A549 (cell line): ENCODE measurements around the gene PHC2. TPM values are rescaled to one million over a fixed set of nuclear protein-coding genes. Genes with fewer than 3 reads are reported as not detected.
"Not testable (repeated sequence)": the region's sequence is repeated elsewhere in the genome, so short reads cannot be mapped to it uniquely, and the experiment has no call there.

Experiments
- ATAC-seq, 2 experiments: fragments of 200-7000 bp in 1 of 2; fragments of >200 bp in 1 of 2; cut with Nextera tagmentation in 1 of 2; cut with Tn5 transposase in 1 of 2; 3 replicates each; pipeline versions ENCODE4 v1.8.0 to v1.9.1; 2018 to 2020; ENCODE audit warnings: mild to moderate bottlenecking in 1 of 2, moderate library complexity in 1 of 2
- CTCF ChIA-PET: fragments of 300-600 bp; sonication (Branson Sonifier 250); formaldehyde crosslinking; extraction: SDS; loops from one replicate; lab custom pipeline; 2021; ENCODE audit warnings: antibody characterized with exemption, inconsistent platforms; lab: Yijun Ruan, JAX
- POLR2A ChIA-PET: fragments of 350-600 bp; formaldehyde crosslinking; extraction: SDS; loops from one replicate; lab custom pipeline; 2021; ENCODE audit warnings: antibody characterized with exemption, inconsistent platforms; lab: Yijun Ruan, JAX
- DNase-seq, 2 experiments: peaks; one replicate each; pipeline versions ENCODE4 v3.0.0 to v3.0.0-alpha.2; 2011 to 2016; ENCODE audit warnings: low read depth in 1 of 2, low spot score in 1 of 2
- FAIRE-seq: peaks from 2 replicates; lab custom pipeline; 2011; peaks lifted over from hg19 to GRCh38; lab: Jason Lieb, UNC
- H3K27ac ChIP-seq, 2 experiments: fragments of >200 bp; sonication (Bioruptor Twin); formaldehyde crosslinking; 3 replicates each; pipeline ENCODE4 v1.5.1; 2016 to 2017
- H3K4me1 ChIP-seq: fragments of >200 bp; sonication (Bioruptor Twin); formaldehyde crosslinking; 3 replicates; pipeline ENCODE4 v1.6.1; 2016
- H3K4me2 ChIP-seq: fragments of >200 bp; sonication (Bioruptor Twin); formaldehyde crosslinking; 3 replicates; pipeline ENCODE4 v1.6.1; 2016
- H3K4me3 ChIP-seq: fragments of >200 bp; sonication (Bioruptor Twin); formaldehyde crosslinking; 3 replicates; pipeline ENCODE4 v1.5.1; 2016
- H3K9me3 ChIP-seq: fragments of >200 bp; sonication (Bioruptor Twin); formaldehyde crosslinking; 3 replicates; pipeline ENCODE4 v1.6.1; 2016
- CBX2 ChIP-seq: fragments of 200-600 bp; sonication (generic); IDR thresholded peaks from 2 replicates; pipeline ENCODE4 v1.6.1; 2016; ENCODE audit warnings: low read depth, mild to moderate bottlenecking, borderline replicate concordance
- CEBPB ChIP-seq, 2 experiments: fragments of >200 bp in 1 of 2; sonication (Bioruptor Twin) in 1 of 2; formaldehyde crosslinking in 1 of 2; IDR thresholded peaks; 2 replicates each; pipeline ENCODE4 v1.6.1; 2012 to 2016
- CHD2 ChIP-seq: fragments of 150-350 bp; IDR thresholded peaks from 2 replicates; pipeline ENCODE4 v1.6.1; 2014; ENCODE audit warnings: low read length; ENCODE audit not compliant: partially characterized antibody
- CTCF ChIP-seq: fragments of >200 bp; sonication (Bioruptor Twin); formaldehyde crosslinking; IDR thresholded peaks from 3 replicates; pipeline ENCODE4 v1.5.1; 2016
- E2F6 ChIP-seq: IDR thresholded peaks from 2 replicates; pipeline ENCODE4 v1.6.1; 2012; ENCODE audit warnings: low read depth, borderline replicate concordance
- EHF ChIP-seq: fragments of 250-450 bp; sonication (Bioruptor Pico); IDR thresholded peaks from 2 replicates; pipeline ENCODE4 v1.5.0; 2020; ENCODE audit warnings: mild to moderate bottlenecking
- ELK1 ChIP-seq: fragments of 150-350 bp; IDR thresholded peaks from 2 replicates; pipeline ENCODE4 v1.6.1; 2014; ENCODE audit warnings: low read depth, mild to moderate bottlenecking, low read length
- EP300 ChIP-seq, 2 experiments: fragments of >200 bp; sonication (Bioruptor Twin); formaldehyde crosslinking; IDR thresholded peaks; 2 replicates in 1 of 2; 3 replicates in 1 of 2; pipeline ENCODE4 v1.6.1; 2016 to 2017
- FOSL2 ChIP-seq, 2 experiments: fragments of 450-650 bp in 1 of 2; fragments of >200 bp in 1 of 2; sonication (Bioruptor Twin) in 1 of 2; formaldehyde crosslinking; IDR thresholded peaks; 2 replicates each; pipeline versions ENCODE4 v1.5.0 to v1.6.1; 2016 to 2020; ENCODE audit warnings: mild to moderate bottlenecking in 1 of 2, moderate library complexity in 1 of 2
- HEYL ChIP-seq: fragments of 250-450 bp; sonication (Bioruptor Pico); IDR thresholded peaks from 2 replicates; pipeline ENCODE4 v1.8.0; 2021; ENCODE audit warnings: mild to moderate bottlenecking, moderate library complexity
- JUN ChIP-seq, 2 experiments: fragments of >200 bp; sonication (Bioruptor Twin); formaldehyde crosslinking; IDR thresholded peaks; 2 replicates in 1 of 2; 3 replicates in 1 of 2; pipeline ENCODE4 v1.6.1; 2016 to 2017
- MAFK ChIP-seq: fragments of 450-650 bp; IDR thresholded peaks from 2 replicates; pipeline ENCODE4 v1.6.1; 2014; ENCODE audit not compliant: partially characterized antibody
- MAX ChIP-seq: IDR thresholded peaks from 2 replicates; pipeline ENCODE4 v1.6.1; 2012
- MAZ ChIP-seq: fragments of 150-350 bp; IDR thresholded peaks from 2 replicates; pipeline ENCODE4 v1.6.1; 2014; ENCODE audit warnings: antibody characterized with exemption, low read depth, low read length, borderline replicate concordance
- MYC ChIP-seq: IDR thresholded peaks from 2 replicates; pipeline ENCODE4 v1.6.1; 2012; ENCODE audit warnings: mild to moderate bottlenecking, inconsistent platforms, low read length, improper control_type of control experiment, borderline replicate concordance
- NFE2L2 ChIP-seq: fragments of 150-350 bp; conservative IDR thresholded peaks from 2 replicates; pipeline ENCODE4 v1.6.1; 2014; ENCODE audit warnings: low read length
- NPAS2 ChIP-seq: fragments of 250-450 bp; sonication (Bioruptor Pico); IDR thresholded peaks from 2 replicates; pipeline ENCODE4 v1.8.0; 2022; ENCODE audit warnings: mild to moderate bottlenecking, moderate library complexity, borderline replicate concordance
- NR3C1 ChIP-seq: fragments of >200 bp; sonication (Bioruptor Twin); formaldehyde crosslinking; IDR thresholded peaks from 3 replicates; pipeline ENCODE4 v1.6.1; 2017
- RAD21 ChIP-seq, 2 experiments: fragments of >200 bp in 1 of 2; sonication (Bioruptor Twin) in 1 of 2; formaldehyde crosslinking in 1 of 2; IDR thresholded peaks in 1 of 2; conservative IDR thresholded peaks in 1 of 2; 2 replicates in 1 of 2; 3 replicates in 1 of 2; pipeline ENCODE4 v1.6.1; 2012 to 2018; ENCODE audit warnings: inconsistent platforms in 1 of 2
- RARB ChIP-seq: fragments of 250-450 bp; sonication (Bioruptor Pico); IDR thresholded peaks from 2 replicates; pipeline ENCODE4 v1.8.0; 2021; ENCODE audit warnings: mild to moderate bottlenecking, moderate library complexity
- RCOR1 ChIP-seq: fragments of 150-350 bp; IDR thresholded peaks from 2 replicates; pipeline ENCODE4 v1.6.1; 2014; ENCODE audit warnings: antibody characterized with exemption, low read length, low read depth
- TFCP2L1 ChIP-seq: fragments of 250-450 bp; sonication (Bioruptor Pico); IDR thresholded peaks from 2 replicates; pipeline ENCODE4 v1.5.0; 2021; ENCODE audit warnings: mild to moderate bottlenecking
- ZC3H11A ChIP-seq: fragments of 450-650 bp; IDR thresholded peaks from 2 replicates; pipeline ENCODE4 v1.6.1; 2014; ENCODE audit warnings: antibody characterized with exemption, mild to moderate bottlenecking
- WGBS: methylation state at CpG from one replicate; pipeline ENCODE4 v1.1.6; 2017; ENCODE audit errors: missing lambda C conversion rate; 5-methylcytosine and 5-hydroxymethylcytosine counted together
- polyA plus RNA-seq, 4 experiments: library from polyadenylated mRNA; depleted of rRNA in 3 of 4; stranded (reverse); fragments of >200 nt; fragmentation: RNase III in 1 of 4; extraction: RNeasy Plus Mini Kit Qiagen cat#74134 plus additional on column Dnase treatment in 1 of 4; gene quantifications; 2 replicates in 3 of 4; 3 replicates in 1 of 4; pipeline ENCODE4 v1.2.3, GENCODE V29; 2011 to 2017

Gene PHC2
- polyA plus RNA-seq, 2 of the 4 experiments (the other 2 are of a cell fraction): 29.9 to 33.2 TPM

- 70% methylated on average over 3 of the region's 8 CpGs for WGBS
- TF ChIP-seq CTCF (no peak), ZC3H11A (no peak), TFCP2L1 (CRISPR knock-in tag) (no peak), CBX2 (no peak), MAZ (no peak), ELK1 (no peak), CHD2 (no peak), RCOR1 (no peak), MYC (no peak), E2F6 (no peak), RAD21 (conservative IDR thresholded peaks at IDR 0.05 in 1 of 2, IDR thresholded peaks at IDR 0.05 in 1 of 2) (no peak)
- CTCF ChIA-PET: interaction anchor here (0.8 to 1.3 kb wide), 2 partner anchors 15 to 24 kb away, joined by 3 read pairs; no protein-coding TSS in a partner anchor
Measured at GRCh38 chr1:33310702-33311101, 120.2 kb downstream of the PHC2 start.

GRCh38 chr1:33309351-33309750 lies 121.5 kb downstream of the PHC2 start:
- FAIRE-seq, H3K4me1 ChIP-seq, H3K4me3 ChIP-seq, ATAC-seq, H3K9me3 ChIP-seq, DNase-seq, POLR2A ChIA-PET, H3K27ac ChIP-seq, H3K4me2 ChIP-seq: not testable (repeated sequence)
- CTCF ChIA-PET: interaction anchor here (1.3 kb wide), 1 partner anchor 14 kb away, joined by 3 read pairs; no protein-coding TSS in a partner anchor
- 91% methylated on average over 8 of the region's 32 CpGs for WGBS

More at GRCh38 chr1:33310702-33311101, 120.2 kb downstream of the PHC2 start:
- ATAC-seq (no peak), DNase-seq (no peak), FAIRE-seq (no peak)
- H3K4me1 ChIP-seq: no peaks in the 10 kb centered on the region
- no peak overlapping the region for H3K4me2 ChIP-seq
- no peak overlapping the region for H3K27ac ChIP-seq
- POLR2A ChIA-PET: no interaction called here
- no peak overlapping the region for H3K4me3 ChIP-seq
- H3K9me3 ChIP-seq: no peaks in the 10 kb centered on the region

GRCh38 chr1:33307494-33307864 lies 123.4 kb downstream of the PHC2 start:
- 100% methylated on average over 2 of the region's 5 CpGs for WGBS
- ChIA-PET CTCF (interaction anchor here (1.6 to 5.5 kb wide), 2 partner anchors 11 to 61 kb away, joined by 3 to 26 read pairs; no protein-coding TSS in a partner anchor), POLR2A (interaction anchor here (1.0 kb wide), 1 partner anchor 42 kb away, joined by 3 read pairs; no protein-coding TSS in a partner anchor)
- no peaks in the 10 kb centered on the region for H3K9me3 ChIP-seq
- DNase-seq (no peak), ATAC-seq (no peak), FAIRE-seq (no peak)
- no peak overlapping the region for H3K4me2 ChIP-seq
- H3K4me3 ChIP-seq: no peak overlapping the region
- H3K4me1 ChIP-seq: no peaks in the 10 kb centered on the region
- H3K27ac ChIP-seq: no peak overlapping the region
- TF ChIP-seq CEBPB (IDR thresholded peaks at IDR 0.05): no peak
- TF ChIP-seq EHF: no peak
- no peak for TF ChIP-seq MAFK
- no peak for TF ChIP-seq NFE2L2
- TF ChIP-seq NPAS2 (CRISPR knock-in tag): no peak
- no peak for TF ChIP-seq FOSL2 (IDR thresholded peaks at IDR 0.05)
- TF ChIP-seq FOSL2 (CRISPR knock-in tag; IDR thresholded peaks at IDR 0.05): no peak
- no peak for TF ChIP-seq MAX
- TF ChIP-seq ELK1: no peak
- TF ChIP-seq NR3C1: no peak
- TF ChIP-seq CTCF: no peak
- no peak for TF ChIP-seq JUN (IDR thresholded peaks at IDR 0.05)
- TF ChIP-seq RARB (CRISPR knock-in tag): no peak
- no peak for TF ChIP-seq HEYL (CRISPR knock-in tag)
- no peak for TF ChIP-seq RCOR1
- no peak for TF ChIP-seq EP300 (IDR thresholded peaks at IDR 0.05)
